Urinary bladder (tissue), 4 donors: ENCODE results near the gene ACTMAP. TPM values are rescaled to one million over a fixed set of nuclear protein-coding genes. Genes with fewer than 3 reads are reported as not detected.

Source experiments
- DNase-seq: peaks from one replicate; pipeline ENCODE4 v3.0.0-alpha.2; 2015; ENCODE audit errors: extremely low spot score
- H3K27ac ChIP-seq: one replicate; pipeline ENCODE4 v1.5.1; 2013; ENCODE audit warnings: low read depth, mild to moderate bottlenecking, moderate library complexity
- H3K36me3 ChIP-seq: one replicate; pipeline ENCODE4 v1.6.1; 2013; ENCODE audit warnings: mild to moderate bottlenecking, moderate library complexity; ENCODE audit not compliant: insufficient read depth
- H3K4me1 ChIP-seq: one replicate; pipeline ENCODE4 v1.6.1; 2013; ENCODE audit warnings: mild to moderate bottlenecking, moderate library complexity; ENCODE audit not compliant: insufficient read depth
- H3K4me3 ChIP-seq: one replicate; pipeline ENCODE4 v1.5.1; 2013; ENCODE audit warnings: low read depth, low read length
- WGBS: extraction: QIAGEN DNeasy Blood & Tissue Kit; methylation state at CpG from one replicate; pipeline ENCODE4 v1.1.7; 2013; 5-methylcytosine and 5-hydroxymethylcytosine counted together
- polyA plus RNA-seq: library from polyadenylated mRNA; stranded (reverse); fragments of 200-250 nt; gene quantifications from one replicate; pipeline ENCODE4 v1.2.3, GENCODE V29; 2013
- small RNA-seq: library from RNA; depleted of rRNA; stranded (forward); fragments of <200 nt; gene quantifications from one replicate; pipeline ENCODE3, GENCODE V24; 2014
- total RNA-seq: library from RNA; depleted of rRNA; stranded (reverse); fragments of >200 nt; gene quantifications from one replicate; pipeline ENCODE4 v1.2.3, GENCODE V29; 2014
- donor health status: healthy with polysubstance abuse.
- donor health status: healthy.

The ACTMAP gene
- total and polyA plus RNA-seq, 2 donors: 0.79 to 5.7 TPM

DNA sequence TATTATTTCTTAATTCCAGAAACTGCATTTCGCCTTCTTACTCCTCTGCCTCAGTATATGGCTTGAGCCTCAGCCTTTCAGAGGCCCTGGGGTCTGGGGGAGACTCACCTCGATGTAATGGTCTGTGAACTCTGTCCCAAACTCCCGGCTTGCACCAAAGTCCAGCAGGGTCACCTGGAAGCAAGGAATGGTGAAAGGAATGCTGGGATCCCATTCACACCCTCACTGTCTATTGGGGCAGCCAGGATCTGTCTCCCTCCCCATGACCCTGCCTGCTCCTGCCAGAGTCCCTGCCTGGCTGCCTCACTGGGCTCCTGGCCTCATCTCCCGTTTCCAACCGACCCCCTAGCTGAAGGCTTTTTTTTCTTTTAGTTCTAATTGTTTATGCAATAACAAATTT, 54.4 kb downstream of the ACTMAP start:
- peaks cover 7% of the 10 kb centered on the region for H3K36me3 ChIP-seq
- no peak overlapping the region for H3K27ac ChIP-seq
- no peaks in the 10 kb centered on the region for H3K4me1 ChIP-seq
- DNase-seq: no peak
- no peak overlapping the region for H3K4me3 ChIP-seq
- WGBS: 90% methylated on average over 5 of the region's 5 CpGs

DNA sequence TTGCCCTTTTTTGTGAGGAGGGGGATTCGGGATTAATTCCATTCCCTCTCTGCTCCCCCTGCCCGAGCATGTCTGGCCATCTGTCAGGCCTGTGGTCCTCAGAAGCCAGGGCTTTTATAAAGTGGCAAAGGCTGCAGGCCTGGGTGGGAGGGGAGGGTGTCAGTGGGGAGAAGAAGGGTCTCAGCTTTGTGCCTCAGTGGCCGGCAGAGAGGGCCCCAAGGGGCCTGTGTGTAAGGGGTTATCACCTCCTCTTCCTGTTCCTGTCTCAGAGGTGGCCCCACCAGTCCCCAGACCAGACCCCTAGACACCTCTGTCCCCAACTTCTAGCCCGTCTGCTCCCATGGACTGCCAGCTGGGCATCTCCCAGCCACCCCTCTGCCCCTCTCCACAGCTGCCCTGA, 56.4 kb downstream of the ACTMAP start:
- Histone ChIP-seq H3K4me3 (no peak overlapping the region), H3K27ac (no peak overlapping the region), H3K4me1 (no peaks in the 10 kb centered on the region), H3K36me3 (peaks cover 7% of the 10 kb centered on the region)
- no peak for DNase-seq
- WGBS: 87% methylated on average over 4 of the region's 4 CpGs

DNA sequence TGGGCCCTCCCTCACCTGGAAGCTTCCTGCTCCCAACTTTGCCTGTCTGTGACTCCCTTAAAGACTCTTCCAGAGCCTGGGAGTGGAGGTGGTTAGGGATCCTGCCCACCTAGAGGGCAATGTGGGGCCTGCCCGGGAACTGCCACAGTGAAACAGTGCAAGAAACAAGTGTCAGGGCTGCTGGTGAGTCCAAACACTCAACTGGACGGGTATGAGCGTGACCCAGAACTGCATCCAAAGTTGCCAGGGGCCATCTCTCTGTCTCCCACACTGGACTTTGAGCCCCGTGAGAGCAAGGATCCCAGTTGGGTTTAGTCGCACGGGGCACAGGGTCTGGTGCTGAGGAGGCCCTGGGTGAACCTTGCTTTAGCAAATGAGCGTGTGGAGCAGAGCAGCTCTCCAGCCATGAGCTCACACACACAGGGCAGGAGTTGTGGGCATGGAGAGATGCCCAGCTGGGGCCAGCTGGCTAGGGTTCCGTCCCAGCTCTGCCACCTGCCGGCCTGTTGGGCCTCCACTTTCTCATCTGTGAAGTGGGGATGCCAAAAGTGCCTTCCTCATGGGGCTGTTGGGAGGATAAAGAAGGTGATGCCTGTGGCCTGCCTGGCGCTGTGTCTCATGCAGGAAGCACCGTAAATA, 57.0 kb downstream of the ACTMAP start:
- no peak for DNase-seq
- Histone ChIP-seq H3K4me3 (no peak overlapping the region), H3K27ac (no peak overlapping the region), H3K4me1 (no peaks in the 10 kb centered on the region), H3K36me3 (peaks cover 7% of the 10 kb centered on the region)
- WGBS: 88% methylated on average over 11 of the region's 11 CpGs

DNA sequence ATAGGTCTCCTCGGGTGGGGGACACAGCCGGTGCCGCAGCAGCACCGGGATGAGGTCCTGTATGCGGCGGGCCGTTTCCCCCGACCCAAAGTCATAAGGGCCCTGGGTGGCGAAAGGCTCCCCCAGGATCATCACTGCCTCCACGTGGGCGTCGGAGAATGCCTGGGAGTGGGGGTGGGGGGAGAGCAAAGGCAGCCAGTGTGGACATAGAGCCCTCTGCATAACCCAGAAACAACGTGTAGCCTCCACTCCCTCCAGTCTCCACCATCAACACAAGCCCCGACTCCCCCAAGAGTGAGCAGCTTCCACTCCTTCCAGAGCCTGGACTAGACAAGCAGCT, 58.1 kb downstream of the ACTMAP start:
- no peaks in the 10 kb centered on the region for H3K4me1 ChIP-seq
- H3K27ac ChIP-seq: no peak overlapping the region
- DNase-seq: no peak
- H3K36me3 ChIP-seq: peaks cover 7% of the 10 kb centered on the region
- 82% methylated on average over 14 of the region's 14 CpGs for WGBS
- H3K4me3 ChIP-seq: no peak overlapping the region

DNA sequence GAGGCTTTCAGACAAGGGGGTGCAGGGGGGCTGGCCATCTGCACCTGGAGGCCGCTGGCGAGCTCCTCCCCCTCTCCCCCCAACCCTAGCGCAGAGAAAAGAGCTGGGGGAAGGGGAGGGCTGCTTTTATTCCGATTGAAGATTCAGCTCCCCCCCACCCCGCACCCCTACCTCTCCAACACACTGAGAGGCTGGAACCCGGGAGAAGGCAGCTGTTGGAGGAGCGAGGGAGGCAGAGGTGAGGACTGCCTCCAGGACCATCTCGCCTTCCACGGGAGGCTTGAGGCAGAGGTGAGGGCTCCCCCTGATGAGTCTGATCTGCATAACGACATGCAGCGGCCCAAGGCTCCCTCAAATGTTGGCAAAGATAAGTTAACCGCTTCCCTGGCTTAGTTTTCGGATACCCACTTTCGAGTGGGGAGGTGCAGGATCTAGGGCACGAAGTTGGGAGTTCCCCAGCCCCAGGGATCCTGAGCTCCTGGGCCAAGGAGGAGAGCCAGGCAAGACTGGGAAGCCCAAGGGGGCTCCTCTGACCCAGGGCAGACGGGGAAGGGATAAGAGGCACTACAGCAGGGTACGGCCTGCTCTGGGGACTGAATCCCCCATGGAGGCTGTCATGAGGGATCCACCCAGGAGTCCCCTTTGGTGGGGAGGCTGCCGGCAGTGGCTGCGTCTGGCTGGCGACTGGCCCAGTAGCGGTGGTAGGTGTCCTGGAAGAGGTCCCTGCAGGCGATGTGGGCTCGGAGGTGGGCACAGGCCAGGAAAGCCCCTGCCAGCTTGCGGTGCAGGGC, 58.7 kb downstream of the ACTMAP start:
- Histone ChIP-seq H3K4me3 (no peak overlapping the region), H3K27ac (peak overlapping the region; percentile 84), H3K36me3 (peaks cover 7% of the 10 kb centered on the region), H3K4me1 (no peaks in the 10 kb centered on the region)
- DNase-seq: no peak
- 65% methylated on average over 23 of the region's 24 CpGs for WGBS

Small RNA genes within 50 kb of the gene (small RNA-seq; reads per million reads assigned to genes)
- gene RNU6-195P: not detected

Other genes starting within 250 kb of the ACTMAP start
- 10.2 TPM for gene SHKBP1, start 173.6 kb downstream of the ACTMAP start, total RNA-seq
- 77.9 TPM for gene SHKBP1, start 173.6 kb downstream of the ACTMAP start, polyA plus RNA-seq
- 305 TPM for gene LTBP4, start 149.1 kb downstream of the ACTMAP start, total RNA-seq
- 647 TPM for gene LTBP4, start 149.1 kb downstream of the ACTMAP start, polyA plus RNA-seq
- 22.8 TPM for gene NUMBL, start 59.8 kb downstream of the ACTMAP start, total RNA-seq
- 63.3 TPM for gene NUMBL, start 59.8 kb downstream of the ACTMAP start, polyA plus RNA-seq
- gene COQ8B, start 33.6 kb downstream of the ACTMAP start, total RNA-seq: 24.4 TPM
- 51.6 TPM for gene COQ8B, start 33.6 kb downstream of the ACTMAP start, polyA plus RNA-seq
- 9.3 TPM for gene ITPKC, start 33.4 kb downstream of the ACTMAP start, total RNA-seq
- gene ITPKC, start 33.4 kb downstream of the ACTMAP start, polyA plus RNA-seq: 36.4 TPM
- 22.6 TPM for gene SNRPA, start 726 bp upstream of the ACTMAP start, total RNA-seq
- gene SNRPA, start 726 bp upstream of the ACTMAP start, polyA plus RNA-seq: 67.2 TPM
- gene MIA, start 25.0 kb upstream of the ACTMAP start, total RNA-seq: 2.9 TPM
- 11.8 TPM for gene MIA, start 25.0 kb upstream of the ACTMAP start, polyA plus RNA-seq
- gene RAB4B, start 27.8 kb upstream of the ACTMAP start, total RNA-seq: 2.7 TPM
- gene RAB4B, start 27.8 kb upstream of the ACTMAP start, polyA plus RNA-seq: 46.2 TPM
- gene EGLN2, start 48.7 kb upstream of the ACTMAP start, total RNA-seq: 39.5 TPM
- 122 TPM for gene EGLN2, start 48.7 kb upstream of the ACTMAP start, polyA plus RNA-seq
- not detected for gene CYP2A6, start 100.0 kb upstream of the ACTMAP start, total RNA-seq
- 1.5 TPM for gene CYP2A6, start 100.0 kb upstream of the ACTMAP start, polyA plus RNA-seq
- gene CYP2A7, start 131.8 kb upstream of the ACTMAP start, total RNA-seq: not detected
- gene CYP2A7, start 131.8 kb upstream of the ACTMAP start, polyA plus RNA-seq: 0.49 TPM
- not detected for gene CYP2B6, start 240.8 kb upstream of the ACTMAP start, total RNA-seq
- 0.38 TPM for gene CYP2B6, start 240.8 kb upstream of the ACTMAP start, polyA plus RNA-seq